HCT116 (cell line): Measurements from ENCODE around the gene SUPT4H1. TPM values are rescaled to one million over a fixed set of nuclear protein-coding genes. Genes with fewer than 3 reads are reported as not detected.
A peak's percentile ranks its signal among the peaks of the same experiment; 100 is the strongest.

Experiments used
- ATAC-seq: fragments of 200-7000 bp; cut with Tn5 transposase; 2 replicates; pipeline ENCODE4 v1.9.1; 2020; ENCODE audit warnings: mild to moderate bottlenecking, moderate library complexity
- BruUV-seq: library from RNA; stranded (reverse); fragments of 400-500 nt; replicated peaks from 2 replicates; lab custom pipeline; 2021; lab: Mats Ljungman, UMichigan
- CTCF ChIA-PET: fragments of 300-600 bp; sonication (Branson Sonifier 250); formaldehyde crosslinking; loops from one replicate; lab custom pipeline; 2021; ENCODE audit warnings: antibody characterized with exemption; lab: Charles Lee
- POLR2A ChIA-PET: fragments of 300-600, 350-600 bp; sonication (Branson Sonifier 250); formaldehyde crosslinking; loops from one replicate; lab custom pipeline; 2021; ENCODE audit warnings: antibody characterized with exemption; lab: Charles Lee
- RAD21 ChIA-PET, 2 experiments: fragments of 300-600 bp; sonication (Branson Sonifier 250); formaldehyde crosslinking; loops; one replicate each; lab custom pipeline; 2023; ENCODE audit warnings: low total read pairs in 2 of 2; ENCODE audit not compliant: uncharacterized antibody in 2 of 2, unreplicated experiment in 2 of 2, low non-redundant PET in 1 of 2; lab: Charles Lee
- DNase-seq: peaks from one replicate; pipeline ENCODE4 v3.0.0-alpha.2; 2010; ENCODE audit warnings: low read depth, low spot score
- H2AFZ ChIP-seq: fragments of 200-600 bp; shearing (Covaris generic), sonication (generic); 2 replicates; pipeline ENCODE4 v1.6.1; 2017; ENCODE audit warnings: low read depth, mixed run types, mixed read lengths, antibody characterized with exemption, low read length; ENCODE audit not compliant: poor library complexity, severe bottlenecking
- H3K27ac ChIP-seq: 2 replicates; pipeline ENCODE4 v1.5.1; 2012; ENCODE audit warnings: low read depth, low read length
- H3K27me3 ChIP-seq: fragments of 200-600 bp; sonication (generic); 2 replicates; pipeline ENCODE4 v1.6.1; 2016; ENCODE audit warnings: mixed run types, low read length, mixed read lengths; ENCODE audit not compliant: insufficient read depth
- H3K36me3 ChIP-seq, 2 experiments: fragments of 200-500 bp in 1 of 2; fragments of 200-600 bp in 1 of 2; sonication (Bioruptor generic) in 1 of 2; sonication (generic) in 1 of 2; 2 replicates each; pipeline versions ENCODE4 v1.5.1 to v1.6.1; 2014 to 2016; ENCODE audit warnings: low read length in 2 of 2, inconsistent platforms in 1 of 2, mixed read lengths in 1 of 2, mixed run types in 1 of 2; ENCODE audit not compliant: insufficient read depth in 2 of 2, control insufficient read depth in 1 of 2
- H3K4me1 ChIP-seq, 2 experiments: fragments of 200-600 bp in 1 of 2; sonication (generic) in 1 of 2; 2 replicates each; pipeline versions ENCODE4 v1.5.1 to v1.6.1; 2012 to 2017; ENCODE audit warnings: low read length in 2 of 2, inconsistent platforms in 1 of 2, mild to moderate bottlenecking in 1 of 2, mixed read lengths in 1 of 2, mixed run types in 1 of 2, moderate library complexity in 1 of 2; ENCODE audit not compliant: insufficient read depth in 2 of 2, control insufficient read depth in 1 of 2
- H3K4me2 ChIP-seq: fragments of 200-600 bp; sonication (generic); 2 replicates; pipeline ENCODE4 v1.6.1; 2017; ENCODE audit warnings: mixed run types, low read length, mixed read lengths
- H3K4me3 ChIP-seq, 2 experiments: fragments of 200-600 bp in 1 of 2; sonication (generic) in 1 of 2; replicated peaks in 1 of 2; 2 replicates each; pipeline ENCODE4 v1.5.1; 2011 to 2016; ENCODE audit warnings: low read length in 2 of 2, control low read depth in 1 of 2, low read depth in 1 of 2, mild to moderate bottlenecking in 1 of 2, mixed read lengths in 1 of 2, mixed run types in 1 of 2
- H3K79me2 ChIP-seq: fragments of 200-600 bp; sonication (generic); 2 replicates; pipeline ENCODE4 v1.6.1; 2017; ENCODE audit warnings: mild to moderate bottlenecking, mixed run types, low read length, moderate library complexity, mixed read lengths; ENCODE audit not compliant: insufficient read depth
- H3K9ac ChIP-seq: fragments of 200-600 bp; sonication (generic); 2 replicates; pipeline ENCODE4 v1.6.1; 2016; ENCODE audit warnings: low read length, mixed read lengths
- H3K9me2 ChIP-seq: fragments of 200-600 bp; sonication (generic), shearing (Covaris generic); 2 replicates; pipeline ENCODE4 v1.6.1; 2017; ENCODE audit warnings: mixed run types, mild to moderate bottlenecking, moderate library complexity; ENCODE audit not compliant: insufficient read depth
- H3K9me3 ChIP-seq, 2 experiments: fragments of 200-500 bp in 1 of 2; fragments of 200-600 bp in 1 of 2; sonication (Bioruptor generic) in 1 of 2; sonication (generic) in 1 of 2; 2 replicates each; pipeline ENCODE4 v1.6.1; 2014 to 2017; ENCODE audit warnings: low read length in 2 of 2, mixed read lengths in 2 of 2, inconsistent platforms in 1 of 2, low read depth in 1 of 2, mild to moderate bottlenecking in 1 of 2, mixed run types in 1 of 2, moderate library complexity in 1 of 2; ENCODE audit not compliant: control insufficient read depth in 1 of 2, insufficient read depth in 1 of 2
- H4K20me1 ChIP-seq: fragments of 200-600 bp; sonication (generic), shearing (Covaris generic); 2 replicates; pipeline ENCODE4 v1.6.1; 2017; ENCODE audit warnings: mixed run types, mild to moderate bottlenecking, moderate library complexity; ENCODE audit not compliant: insufficient read depth
- ATF3 ChIP-seq: IDR thresholded peaks from 2 replicates; pipeline ENCODE4 v1.6.1; 2012
- CBX3 ChIP-seq: IDR thresholded peaks from 2 replicates; pipeline ENCODE4 v1.6.1; 2012; ENCODE audit warnings: low read depth
- CEBPB ChIP-seq: IDR thresholded peaks from 2 replicates; pipeline ENCODE4 v1.6.1; 2012; ENCODE audit warnings: low read depth
- CTCF ChIP-seq, 3 experiments: fragments of 200-600 bp in 1 of 3; sonication (generic) in 1 of 3; IDR thresholded peaks in 2 of 3; conservative IDR thresholded peaks in 1 of 3; 2 replicates each; pipeline ENCODE4 v1.5.1; 2012 to 2017; ENCODE audit warnings: low read depth in 2 of 3, low read length in 2 of 3, antibody characterized with exemption in 1 of 3, borderline replicate concordance in 1 of 3, control low read depth in 1 of 3, mild to moderate bottlenecking in 1 of 3, mixed read lengths in 1 of 3, mixed run types in 1 of 3, moderate library complexity in 1 of 3; ENCODE audit not compliant: insufficient read depth in 1 of 3
- EGR1 ChIP-seq: IDR thresholded peaks from 2 replicates; pipeline ENCODE4 v1.6.1; 2012; ENCODE audit warnings: low read depth
- FOSL1 ChIP-seq: IDR thresholded peaks from 2 replicates; pipeline ENCODE4 v1.6.1; 2012; ENCODE audit warnings: low read depth
- RAD21 ChIP-seq: IDR thresholded peaks from 2 replicates; pipeline ENCODE4 v1.6.1; 2012; ENCODE audit warnings: low read depth, mild to moderate bottlenecking
- TCF7L2 ChIP-seq: IDR thresholded peaks from 2 replicates; pipeline ENCODE4 v1.7.0; 2011; ENCODE audit warnings: borderline replicate concordance, inconsistent platforms; ENCODE audit not compliant: insufficient read depth, insufficient read length; ENCODE audit errors: extremely low read depth
- ZBTB33 ChIP-seq: IDR thresholded peaks from 2 replicates; pipeline ENCODE4 v1.6.1; 2011; ENCODE audit warnings: mild to moderate bottlenecking, low read length, moderate library complexity; ENCODE audit not compliant: insufficient replicate concordance; ENCODE audit errors: extremely low read depth
- ZFX ChIP-seq: fragments of 450-650 bp; IDR thresholded peaks from 2 replicates; pipeline ENCODE4 v1.6.1; 2017
- ZNF274 ChIP-seq: fragments of 200-500 bp; sonication (Bioruptor generic); IDR thresholded peaks from 2 replicates; pipeline ENCODE4 v1.6.1; 2014; ENCODE audit warnings: mild to moderate bottlenecking, low read depth, low read length, inconsistent platforms
- intact Hi-C: fragments of 100-400 bp; cut with micrococcal nuclease; formaldehyde crosslinking; loops from 2 replicates; pipeline ENCODE4 v1.10.0; 2022
- total RNA-seq: library from RNA; stranded (reverse); gene quantifications from one replicate; pipeline ENCODE4 v1.2.1, GENCODE V29; 2021; ENCODE audit not compliant: unreplicated experiment

SUPT4H1 gene
- total RNA-seq, 1 experiment from 2014 or later = 118 TPM

- H4K20me1 ChIP-seq = no peaks in the 10 kb centered on the region
- intact Hi-C loops = no loop called here
- peaks cover 0 to 9% of the 10 kb centered on the region in 2 experiments; a peak in 2 of 4 replicates for H3K4me1 ChIP-seq
- H3K27ac ChIP-seq = no peak overlapping the region
- peak; percentile 61 for ATAC-seq
- no peaks in the 10 kb centered on the region for H3K36me3 ChIP-seq
- H2AFZ ChIP-seq = no peak overlapping the region
- POLR2A ChIA-PET = interaction anchor here (1.4 kb wide), 1 partner anchor 323 kb away, joined by 3 read pairs; no protein-coding TSS in a partner anchor
- no peak overlapping the region for H3K9ac ChIP-seq
- H3K27me3 ChIP-seq = no peaks in the 10 kb centered on the region
- CTCF ChIA-PET = interaction anchor here (1.1 to 2.3 kb wide), 3 partner anchors 9 to 139 kb away, joined by 4 to 13 read pairs (median 4); no protein-coding TSS in a partner anchor
- no peaks in the 10 kb centered on the region for H3K79me2 ChIP-seq
- no peak for TF ChIP-seq FOSL1
- TF ChIP-seq ZNF274 = no peak
- no peak for TF ChIP-seq TCF7L2
- TF ChIP-seq ATF3 = no peak
- no peak for TF ChIP-seq CBX3
- peak; percentile 29; the same call in 1 of the 2 replicates for TF ChIP-seq RAD21
- TF ChIP-seq ZBTB33 = no peak
- TF ChIP-seq EGR1 = no peak
- no peak for TF ChIP-seq CEBPB
- TF ChIP-seq ZFX = no peak
- TF ChIP-seq CTCF (IDR thresholded peaks at IDR 0.05 in 2 of 3, conservative IDR thresholded peaks at IDR 0.05 in 1 of 3; ENCODE audit: borderline replicate concordance in 1 of 3, insufficient read depth in 1 of 3, low read depth in 2 of 3, low read length in 2 of 3) = peak; percentile 21 to 52 (median 50); a peak in 5 of 6 replicates
- TF ChIP-seq, all 23 proteins: peak for 2
- no peaks in the 10 kb centered on the region for H3K9me3 ChIP-seq
- RAD21 ChIA-PET = no interaction called here
- no peaks in the 10 kb centered on the region for H3K9me2 ChIP-seq
- no peak overlapping the region for H3K4me3 ChIP-seq
- no TSS peak for BruUV-seq
- no peak overlapping the region for H3K4me2 ChIP-seq
- DNase-seq = no peak
These were observed 43.6 kb downstream of the SUPT4H1 start for GRCh38 chr17:58308173-58308984.
